K562 (cell line): ENCODE measurements around the gene CUL5. TPM values are rescaled to one million over a fixed set of nuclear protein-coding genes. Genes with fewer than 3 reads are reported as not detected.

ENCODE experiments used
- ARID1B ChIP-seq: fragments of 450-650 bp; IDR thresholded peaks from 2 replicates; pipeline ENCODE4 v1.6.1; 2016; ENCODE audit warnings: antibody characterized with exemption, mild to moderate bottlenecking, inconsistent platforms
- NFYB ChIP-seq: IDR thresholded peaks from 2 replicates; pipeline ENCODE4 v1.6.1; 2011; ENCODE audit warnings: mild to moderate bottlenecking, moderate library complexity; ENCODE audit not compliant: insufficient read length; ENCODE audit errors: extremely low read depth
- polyA plus RNA-seq, 8 experiments: library from polyadenylated mRNA; depleted of rRNA in 4 of 8; stranded (reverse) in 5 of 8; unstranded in 3 of 8; fragments of >200 nt; fragmentation: Nextera tagmentation in 2 of 8; fragmentation: Illumina TruSeq in 1 of 8; extraction: Ambion mirVana in 2 of 8; extraction: Trizol in 1 of 8; gene quantifications; 2 replicates each; pipeline versions ENCODE4 v1.2.1 to v1.2.3, GENCODE V29; 2011 to 2014; ENCODE audit warnings: inconsistent platforms in 1 of 8, missing spikeins in 1 of 8
- total RNA-seq, 7 experiments: library from RNA; depleted of rRNA in 6 of 7; stranded (reverse); fragments of >200 nt in 6 of 7; fragmentation: Illumina TruSeq in 2 of 7; extraction: Trizol in 2 of 7; gene quantifications; 2 replicates each; pipeline versions ENCODE4 v1.2.1 to v1.2.3, GENCODE V29; 2011 to 2021; ENCODE audit warnings: low replicate concordance in 1 of 7
- TF ChIP-seq, protein P1 (sequence below): fragments of 450-650 bp; IDR thresholded peaks from 2 replicates; pipeline ENCODE4 v1.6.1; 2016; ENCODE audit warnings: low read depth
- TF ChIP-seq, protein P2 (sequence below), 2 experiments: fragments of 450-650 bp in 1 of 2; IDR thresholded peaks; 2 replicates each; pipeline ENCODE4 v1.6.1; 2011 to 2017; ENCODE audit warnings: low read depth in 2 of 2, antibody characterized with exemption in 1 of 2, borderline replicate concordance in 1 of 2, low read length in 1 of 2, mild to moderate bottlenecking in 1 of 2, mixed read lengths in 1 of 2; ENCODE audit not compliant: control insufficient read depth in 1 of 2
- TF ChIP-seq, protein P3 (sequence below): fragments of 450-650 bp; conservative IDR thresholded peaks from 2 replicates; pipeline ENCODE4 v1.6.1; 2016; ENCODE audit warnings: missing genetic modification characterization, low read depth, mild to moderate bottlenecking, missing compliant biosample characterization, moderate library complexity
- TF ChIP-seq, protein P4 (sequence below): fragments of 250-450 bp; sonication (Bioruptor Pico); IDR thresholded peaks from 2 replicates; pipeline ENCODE4 v1.8.0; 2022; ENCODE audit warnings: inconsistent platforms
- TF ChIP-seq, protein P5 (sequence below): fragments of 450-650 bp; IDR thresholded peaks from 2 replicates; pipeline ENCODE4 v1.7.1; 2018; ENCODE audit warnings: mild to moderate bottlenecking, low read depth; ENCODE audit not compliant: partially characterized antibody

CUL5 gene
- total and polyA plus RNA-seq, 9 of the 15 experiments (the other 6 are each of a cell fraction or from before 2014, with no cell fraction given), result 14.3 to 45.9 (median 23.0) TPM

DNA sequence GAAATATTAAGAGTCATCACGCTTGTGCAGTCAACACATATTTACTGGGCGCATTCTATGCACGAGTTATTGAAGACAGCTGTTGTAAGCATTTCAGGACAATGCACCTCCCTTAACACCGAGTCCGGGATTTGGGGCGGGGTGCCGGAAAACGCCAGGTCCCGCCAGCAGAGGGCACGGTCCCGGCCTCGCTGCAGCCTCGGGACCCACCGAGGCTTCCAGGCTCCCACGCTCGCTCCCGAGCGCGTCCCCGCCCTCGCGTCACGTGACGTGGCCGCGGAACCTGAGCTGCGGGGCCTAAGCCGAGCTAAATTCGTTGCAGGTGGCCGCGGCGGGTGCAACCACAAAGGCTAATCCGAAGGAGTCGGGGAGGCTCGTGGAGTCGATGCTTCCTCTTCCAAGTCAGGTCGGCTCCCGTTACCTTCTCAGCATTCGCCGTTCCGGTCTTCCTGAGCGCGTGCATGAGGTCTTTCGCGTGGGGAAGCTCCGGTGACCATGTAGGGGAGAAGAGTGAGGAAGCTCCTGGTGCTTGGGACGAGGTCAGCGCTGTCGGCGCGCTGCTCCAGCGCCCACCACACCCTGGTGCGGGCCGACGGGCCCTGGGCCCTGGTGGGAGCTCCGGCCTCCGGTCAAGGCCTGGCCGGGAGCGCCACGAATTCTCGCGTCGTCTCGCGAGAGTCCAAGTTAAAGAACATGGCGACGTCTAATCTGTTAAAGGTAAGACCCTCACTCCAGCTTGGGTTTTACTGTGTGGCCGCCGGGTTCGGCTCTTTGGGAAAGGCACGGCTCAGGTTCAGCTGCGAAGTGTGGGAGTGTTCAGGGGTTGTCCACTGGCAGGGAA lies at the start of gene CUL5 (continued):
- TF ChIP-seq, protein P1, sequence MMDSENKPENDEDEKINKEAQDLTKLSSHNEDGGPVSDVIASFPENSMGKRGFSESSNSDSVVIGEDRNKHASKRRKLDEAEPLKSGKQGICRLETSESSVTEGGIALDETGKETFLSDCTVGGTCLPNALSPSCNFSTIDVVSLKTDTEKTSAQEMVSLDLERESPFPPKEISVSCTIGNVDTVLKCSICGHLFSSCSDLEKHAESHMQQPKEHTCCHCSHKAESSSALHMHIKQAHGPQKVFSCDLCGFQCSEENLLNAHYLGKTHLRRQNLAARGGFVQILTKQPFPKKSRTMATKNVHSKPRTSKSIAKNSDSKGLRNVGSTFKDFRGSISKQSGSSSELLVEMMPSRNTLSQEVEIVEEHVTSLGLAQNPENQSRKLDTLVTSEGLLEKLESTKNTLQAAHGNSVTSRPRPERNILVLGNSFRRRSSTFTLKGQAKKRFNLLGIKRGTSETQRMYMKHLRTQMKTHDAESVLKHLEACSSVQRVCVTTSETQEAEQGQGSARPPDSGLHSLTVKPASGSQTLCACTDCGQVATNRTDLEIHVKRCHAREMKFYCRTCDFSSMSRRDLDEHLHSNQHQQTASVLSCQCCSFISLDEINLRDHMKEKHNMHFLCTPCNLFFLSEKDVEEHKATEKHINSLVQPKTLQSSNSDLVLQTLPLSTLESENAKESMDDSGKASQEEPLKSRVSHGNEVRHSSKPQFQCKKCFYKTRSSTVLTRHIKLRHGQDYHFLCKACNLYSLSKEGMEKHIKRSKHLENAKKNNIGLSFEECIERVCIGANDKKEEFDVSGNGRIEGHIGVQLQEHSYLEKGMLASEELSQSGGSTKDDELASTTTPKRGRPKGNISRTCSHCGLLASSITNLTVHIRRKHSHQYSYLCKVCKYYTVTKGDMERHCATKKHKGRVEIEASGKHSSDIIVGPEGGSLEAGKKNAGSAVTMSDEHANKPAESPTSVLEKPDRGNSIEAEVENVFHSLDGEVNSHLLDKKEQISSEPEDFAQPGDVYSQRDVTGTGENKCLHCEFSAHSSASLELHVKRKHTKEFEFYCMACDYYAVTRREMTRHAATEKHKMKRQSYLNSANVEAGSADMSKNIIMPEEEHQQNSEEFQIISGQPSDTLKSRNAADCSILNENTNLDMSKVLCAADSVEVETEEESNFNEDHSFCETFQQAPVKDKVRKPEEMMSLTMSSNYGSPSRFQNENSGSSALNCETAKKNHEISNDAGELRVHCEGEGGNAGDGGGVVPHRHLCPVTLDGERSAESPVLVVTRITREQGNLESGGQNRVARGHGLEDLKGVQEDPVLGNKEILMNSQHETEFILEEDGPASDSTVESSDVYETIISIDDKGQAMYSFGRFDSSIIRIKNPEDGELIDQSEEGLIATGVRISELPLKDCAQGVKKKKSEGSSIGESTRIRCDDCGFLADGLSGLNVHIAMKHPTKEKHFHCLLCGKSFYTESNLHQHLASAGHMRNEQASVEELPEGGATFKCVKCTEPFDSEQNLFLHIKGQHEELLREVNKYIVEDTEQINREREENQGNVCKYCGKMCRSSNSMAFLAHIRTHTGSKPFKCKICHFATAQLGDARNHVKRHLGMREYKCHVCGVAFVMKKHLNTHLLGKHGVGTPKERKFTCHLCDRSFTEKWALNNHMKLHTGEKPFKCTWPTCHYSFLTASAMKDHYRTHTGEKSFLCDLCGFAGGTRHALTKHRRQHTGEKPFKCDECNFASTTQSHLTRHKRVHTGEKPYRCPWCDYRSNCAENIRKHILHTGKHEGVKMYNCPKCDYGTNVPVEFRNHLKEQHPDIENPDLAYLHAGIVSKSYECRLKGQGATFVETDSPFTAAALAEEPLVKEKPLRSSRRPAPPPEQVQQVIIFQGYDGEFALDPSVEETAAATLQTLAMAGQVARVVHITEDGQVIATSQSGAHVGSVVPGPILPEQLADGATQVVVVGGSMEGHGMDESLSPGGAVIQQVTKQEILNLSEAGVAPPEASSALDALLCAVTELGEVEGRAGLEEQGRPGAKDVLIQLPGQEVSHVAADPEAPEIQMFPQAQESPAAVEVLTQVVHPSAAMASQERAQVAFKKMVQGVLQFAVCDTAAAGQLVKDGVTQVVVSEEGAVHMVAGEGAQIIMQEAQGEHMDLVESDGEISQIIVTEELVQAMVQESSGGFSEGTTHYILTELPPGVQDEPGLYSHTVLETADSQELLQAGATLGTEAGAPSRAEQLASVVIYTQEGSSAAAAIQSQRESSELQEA, result no peak
- TF ChIP-seq, protein P2, sequence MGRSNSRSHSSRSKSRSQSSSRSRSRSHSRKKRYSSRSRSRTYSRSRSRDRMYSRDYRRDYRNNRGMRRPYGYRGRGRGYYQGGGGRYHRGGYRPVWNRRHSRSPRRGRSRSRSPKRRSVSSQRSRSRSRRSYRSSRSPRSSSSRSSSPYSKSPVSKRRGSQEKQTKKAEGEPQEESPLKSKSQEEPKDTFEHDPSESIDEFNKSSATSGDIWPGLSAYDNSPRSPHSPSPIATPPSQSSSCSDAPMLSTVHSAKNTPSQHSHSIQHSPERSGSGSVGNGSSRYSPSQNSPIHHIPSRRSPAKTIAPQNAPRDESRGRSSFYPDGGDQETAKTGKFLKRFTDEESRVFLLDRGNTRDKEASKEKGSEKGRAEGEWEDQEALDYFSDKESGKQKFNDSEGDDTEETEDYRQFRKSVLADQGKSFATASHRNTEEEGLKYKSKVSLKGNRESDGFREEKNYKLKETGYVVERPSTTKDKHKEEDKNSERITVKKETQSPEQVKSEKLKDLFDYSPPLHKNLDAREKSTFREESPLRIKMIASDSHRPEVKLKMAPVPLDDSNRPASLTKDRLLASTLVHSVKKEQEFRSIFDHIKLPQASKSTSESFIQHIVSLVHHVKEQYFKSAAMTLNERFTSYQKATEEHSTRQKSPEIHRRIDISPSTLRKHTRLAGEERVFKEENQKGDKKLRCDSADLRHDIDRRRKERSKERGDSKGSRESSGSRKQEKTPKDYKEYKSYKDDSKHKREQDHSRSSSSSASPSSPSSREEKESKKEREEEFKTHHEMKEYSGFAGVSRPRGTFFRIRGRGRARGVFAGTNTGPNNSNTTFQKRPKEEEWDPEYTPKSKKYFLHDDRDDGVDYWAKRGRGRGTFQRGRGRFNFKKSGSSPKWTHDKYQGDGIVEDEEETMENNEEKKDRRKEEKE (IDR thresholded peaks at IDR 0.05; ENCODE audit: borderline replicate concordance in 1 of 2, control insufficient read depth in 1 of 2, low read depth in 2 of 2, low read length in 1 of 2), result 0 out of 4 replicates have a peak, but pooled peaks of 1 of the 2 experiments have one; percentile 14
- TF ChIP-seq, protein P3, sequence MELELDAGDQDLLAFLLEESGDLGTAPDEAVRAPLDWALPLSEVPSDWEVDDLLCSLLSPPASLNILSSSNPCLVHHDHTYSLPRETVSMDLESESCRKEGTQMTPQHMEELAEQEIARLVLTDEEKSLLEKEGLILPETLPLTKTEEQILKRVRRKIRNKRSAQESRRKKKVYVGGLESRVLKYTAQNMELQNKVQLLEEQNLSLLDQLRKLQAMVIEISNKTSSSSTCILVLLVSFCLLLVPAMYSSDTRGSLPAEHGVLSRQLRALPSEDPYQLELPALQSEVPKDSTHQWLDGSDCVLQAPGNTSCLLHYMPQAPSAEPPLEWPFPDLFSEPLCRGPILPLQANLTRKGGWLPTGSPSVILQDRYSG (tag), result peak; percentile 84
- no peak for TF ChIP-seq NFYB
- TF ChIP-seq, protein P4, sequence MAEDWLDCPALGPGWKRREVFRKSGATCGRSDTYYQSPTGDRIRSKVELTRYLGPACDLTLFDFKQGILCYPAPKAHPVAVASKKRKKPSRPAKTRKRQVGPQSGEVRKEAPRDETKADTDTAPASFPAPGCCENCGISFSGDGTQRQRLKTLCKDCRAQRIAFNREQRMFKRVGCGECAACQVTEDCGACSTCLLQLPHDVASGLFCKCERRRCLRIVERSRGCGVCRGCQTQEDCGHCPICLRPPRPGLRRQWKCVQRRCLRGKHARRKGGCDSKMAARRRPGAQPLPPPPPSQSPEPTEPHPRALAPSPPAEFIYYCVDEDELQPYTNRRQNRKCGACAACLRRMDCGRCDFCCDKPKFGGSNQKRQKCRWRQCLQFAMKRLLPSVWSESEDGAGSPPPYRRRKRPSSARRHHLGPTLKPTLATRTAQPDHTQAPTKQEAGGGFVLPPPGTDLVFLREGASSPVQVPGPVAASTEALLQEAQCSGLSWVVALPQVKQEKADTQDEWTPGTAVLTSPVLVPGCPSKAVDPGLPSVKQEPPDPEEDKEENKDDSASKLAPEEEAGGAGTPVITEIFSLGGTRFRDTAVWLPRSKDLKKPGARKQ (CRISPR knock-in tag), result no peak
- TF ChIP-seq ARID1B, result no peak
- TF ChIP-seq, protein P5, sequence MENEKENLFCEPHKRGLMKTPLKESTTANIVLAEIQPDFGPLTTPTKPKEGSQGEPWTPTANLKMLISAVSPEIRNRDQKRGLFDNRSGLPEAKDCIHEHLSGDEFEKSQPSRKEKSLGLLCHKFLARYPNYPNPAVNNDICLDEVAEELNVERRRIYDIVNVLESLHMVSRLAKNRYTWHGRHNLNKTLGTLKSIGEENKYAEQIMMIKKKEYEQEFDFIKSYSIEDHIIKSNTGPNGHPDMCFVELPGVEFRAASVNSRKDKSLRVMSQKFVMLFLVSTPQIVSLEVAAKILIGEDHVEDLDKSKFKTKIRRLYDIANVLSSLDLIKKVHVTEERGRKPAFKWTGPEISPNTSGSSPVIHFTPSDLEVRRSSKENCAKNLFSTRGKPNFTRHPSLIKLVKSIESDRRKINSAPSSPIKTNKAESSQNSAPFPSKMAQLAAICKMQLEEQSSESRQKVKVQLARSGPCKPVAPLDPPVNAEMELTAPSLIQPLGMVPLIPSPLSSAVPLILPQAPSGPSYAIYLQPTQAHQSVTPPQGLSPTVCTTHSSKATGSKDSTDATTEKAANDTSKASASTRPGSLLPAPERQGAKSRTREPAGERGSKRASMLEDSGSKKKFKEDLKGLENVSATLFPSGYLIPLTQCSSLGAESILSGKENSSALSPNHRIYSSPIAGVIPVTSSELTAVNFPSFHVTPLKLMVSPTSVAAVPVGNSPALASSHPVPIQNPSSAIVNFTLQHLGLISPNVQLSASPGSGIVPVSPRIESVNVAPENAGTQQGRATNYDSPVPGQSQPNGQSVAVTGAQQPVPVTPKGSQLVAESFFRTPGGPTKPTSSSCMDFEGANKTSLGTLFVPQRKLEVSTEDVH, result peak; percentile 77
